OCI-LY3 (cell line): ENCODE data around the gene PBX3.

ENCODE experiments used
- EZH2phosphoT487 ChIP-seq: fragments of 200-600 bp; shearing (Covaris generic); IDR thresholded peaks from 2 replicates; pipeline ENCODE4 v1.6.1; 2018; ENCODE audit warnings: antibody characterized with exemption, mixed run types, low read depth
- TF ChIP-seq, protein P1 (sequence below): fragments of 200-600, 300-600 bp; sonication (generic); IDR thresholded peaks from 2 replicates; pipeline ENCODE4 v1.5.1; 2014; ENCODE audit warnings: antibody characterized with exemption, low read length, low read depth

DNA sequence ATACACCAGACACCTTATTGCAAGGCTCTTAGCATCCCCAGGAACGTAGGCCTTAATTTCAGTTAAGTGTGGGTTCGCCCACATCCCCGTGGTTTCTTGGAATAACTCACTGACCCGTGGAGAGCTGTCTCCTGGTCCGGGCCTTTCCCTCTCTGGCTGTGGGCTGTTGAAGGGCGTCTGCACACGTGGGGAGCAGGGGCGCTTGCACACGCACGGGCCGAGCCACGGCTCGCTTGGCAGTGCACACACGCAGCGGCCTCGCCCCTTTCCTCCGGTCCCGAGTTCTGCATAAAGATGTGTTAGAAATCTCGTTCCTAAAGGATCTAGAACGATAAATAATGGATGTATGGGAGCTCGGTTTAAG is 141.9 kb downstream of the PBX3 start:
- TF ChIP-seq, protein P1, sequence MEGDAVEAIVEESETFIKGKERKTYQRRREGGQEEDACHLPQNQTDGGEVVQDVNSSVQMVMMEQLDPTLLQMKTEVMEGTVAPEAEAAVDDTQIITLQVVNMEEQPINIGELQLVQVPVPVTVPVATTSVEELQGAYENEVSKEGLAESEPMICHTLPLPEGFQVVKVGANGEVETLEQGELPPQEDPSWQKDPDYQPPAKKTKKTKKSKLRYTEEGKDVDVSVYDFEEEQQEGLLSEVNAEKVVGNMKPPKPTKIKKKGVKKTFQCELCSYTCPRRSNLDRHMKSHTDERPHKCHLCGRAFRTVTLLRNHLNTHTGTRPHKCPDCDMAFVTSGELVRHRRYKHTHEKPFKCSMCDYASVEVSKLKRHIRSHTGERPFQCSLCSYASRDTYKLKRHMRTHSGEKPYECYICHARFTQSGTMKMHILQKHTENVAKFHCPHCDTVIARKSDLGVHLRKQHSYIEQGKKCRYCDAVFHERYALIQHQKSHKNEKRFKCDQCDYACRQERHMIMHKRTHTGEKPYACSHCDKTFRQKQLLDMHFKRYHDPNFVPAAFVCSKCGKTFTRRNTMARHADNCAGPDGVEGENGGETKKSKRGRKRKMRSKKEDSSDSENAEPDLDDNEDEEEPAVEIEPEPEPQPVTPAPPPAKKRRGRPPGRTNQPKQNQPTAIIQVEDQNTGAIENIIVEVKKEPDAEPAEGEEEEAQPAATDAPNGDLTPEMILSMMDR = no peak
- no peak for TF ChIP-seq EZH2phosphoT487
